ENCODE measurements around the gene ADAMTS14. TPM values are rescaled to one million over a fixed set of nuclear protein-coding genes. Genes with fewer than 3 reads are reported as not detected.
A peak's percentile ranks its signal among the peaks of the same experiment; 100 is the strongest.
"Not testable (repeated sequence)": the region's sequence is repeated elsewhere in the genome, so short reads cannot be mapped to it uniquely, and the experiment has no call there.

ADAMTS14 gene
- total RNA-seq, 1 donor from 2014 or later, result 0.53 TPM

- Histone ChIP-seq H3K27me3 (ENCODE audit: low read depth) (peaks cover 9% of the 10 kb centered on the region), H3K4me3 (no peak overlapping the region), H3K4me1 (no peaks in the 10 kb centered on the region), H3K9me3 (no peaks in the 10 kb centered on the region), H3K36me3 (no peaks in the 10 kb centered on the region), H3K27ac (no peak overlapping the region)
- no peak for DNase-seq
- ATAC-seq, result no peak
- intact Hi-C loops (cut with DNase I), result no loop called here
- TF ChIP-seq CTCF (IDR thresholded peaks at IDR 0.05), result no peak
These were observed 5.1 kb upstream of the ADAMTS14 start for GRCh38 chr10:70666960-70667798.

GRCh38 chr10:70667818-70668217, 4.5 kb upstream of the ADAMTS14 start:
- H3K27ac ChIP-seq; H3K4me1 ChIP-seq; intact Hi-C loops (cut with DNase I); H3K36me3 ChIP-seq; ATAC-seq; DNase-seq; H3K9me3 ChIP-seq; H3K4me3 ChIP-seq: not testable (repeated sequence)
- peaks cover 13% of the 10 kb centered on the region for H3K27me3 ChIP-seq (ENCODE audit: low read depth)

- Histone ChIP-seq H3K36me3 (no peaks in the 10 kb centered on the region), H3K4me1 (peaks cover 9% of the 10 kb centered on the region), H3K9me3 (no peaks in the 10 kb centered on the region), H3K4me3 (no peak overlapping the region), H3K27ac (no peak overlapping the region), H3K27me3 (ENCODE audit: low read depth) (peaks cover 15% of the 10 kb centered on the region)
- no peak for TF ChIP-seq CTCF (IDR thresholded peaks at IDR 0.05)
- intact Hi-C loops (cut with DNase I), result no loop called here
- no peak for DNase-seq
- no peak for ATAC-seq
These were observed 3.8 kb upstream of the ADAMTS14 start for GRCh38 chr10:70668454-70668970.

- ATAC-seq (no peak), DNase-seq (no peak)
- intact Hi-C loops (cut with DNase I), result no loop called here
- TF ChIP-seq CTCF (IDR thresholded peaks at IDR 0.05), result no peak
- H3K27ac ChIP-seq, result no peak overlapping the region
- peaks cover 15% of the 10 kb centered on the region for H3K27me3 ChIP-seq (ENCODE audit: low read depth)
- H3K36me3 ChIP-seq, result no peaks in the 10 kb centered on the region
- H3K4me1 ChIP-seq, result peaks cover 9% of the 10 kb centered on the region
- no peak overlapping the region for H3K4me3 ChIP-seq
- H3K9me3 ChIP-seq, result no peaks in the 10 kb centered on the region
These were observed 3.3 kb upstream of the ADAMTS14 start for GRCh38 chr10:70669015-70669414.

- no peak for TF ChIP-seq CTCF (IDR thresholded peaks at IDR 0.05)
- Histone ChIP-seq H3K4me3 (no peak overlapping the region), H3K27ac (no peak overlapping the region), H3K4me1 (peaks cover 9% of the 10 kb centered on the region), H3K27me3 (ENCODE audit: low read depth) (peaks cover 15% of the 10 kb centered on the region), H3K9me3 (no peaks in the 10 kb centered on the region), H3K36me3 (no peaks in the 10 kb centered on the region)
- ATAC-seq (no peak), DNase-seq (no peak)
- intact Hi-C loops (cut with DNase I), result no loop called here
These were observed 2.5 kb upstream of the ADAMTS14 start for GRCh38 chr10:70669732-70670317.

GRCh38 chr10:70671619-70672164, 614 bp upstream of the ADAMTS14 start:
- ATAC-seq, result no peak
- Histone ChIP-seq H3K27ac (no peak overlapping the region), H3K9me3 (no peaks in the 10 kb centered on the region), H3K27me3 (ENCODE audit: low read depth) (peaks cover 15% of the 10 kb centered on the region), H3K36me3 (no peaks in the 10 kb centered on the region), H3K4me3 (peak overlapping the region; percentile 43), H3K4me1 (peaks cover 9% of the 10 kb centered on the region)
- DNase-seq, result no peak
- intact Hi-C loops (cut with DNase I), result no loop called here
- TF ChIP-seq CTCF (IDR thresholded peaks at IDR 0.05), result no peak

Measured in lower lobe of right lung (tissue), 2 donors.